ENCODE data around the gene IZUMO1. TPM values are rescaled to one million over a fixed set of nuclear protein-coding genes. Genes with fewer than 3 reads are reported as not detected.

Gene IZUMO1
- total and polyA plus RNA-seq, 9 of the 15 experiments (the other 6 are each of a cell fraction or from before 2014, with no cell fraction given) = 0.14 to 2.1 (median 0.73) TPM

DNA sequence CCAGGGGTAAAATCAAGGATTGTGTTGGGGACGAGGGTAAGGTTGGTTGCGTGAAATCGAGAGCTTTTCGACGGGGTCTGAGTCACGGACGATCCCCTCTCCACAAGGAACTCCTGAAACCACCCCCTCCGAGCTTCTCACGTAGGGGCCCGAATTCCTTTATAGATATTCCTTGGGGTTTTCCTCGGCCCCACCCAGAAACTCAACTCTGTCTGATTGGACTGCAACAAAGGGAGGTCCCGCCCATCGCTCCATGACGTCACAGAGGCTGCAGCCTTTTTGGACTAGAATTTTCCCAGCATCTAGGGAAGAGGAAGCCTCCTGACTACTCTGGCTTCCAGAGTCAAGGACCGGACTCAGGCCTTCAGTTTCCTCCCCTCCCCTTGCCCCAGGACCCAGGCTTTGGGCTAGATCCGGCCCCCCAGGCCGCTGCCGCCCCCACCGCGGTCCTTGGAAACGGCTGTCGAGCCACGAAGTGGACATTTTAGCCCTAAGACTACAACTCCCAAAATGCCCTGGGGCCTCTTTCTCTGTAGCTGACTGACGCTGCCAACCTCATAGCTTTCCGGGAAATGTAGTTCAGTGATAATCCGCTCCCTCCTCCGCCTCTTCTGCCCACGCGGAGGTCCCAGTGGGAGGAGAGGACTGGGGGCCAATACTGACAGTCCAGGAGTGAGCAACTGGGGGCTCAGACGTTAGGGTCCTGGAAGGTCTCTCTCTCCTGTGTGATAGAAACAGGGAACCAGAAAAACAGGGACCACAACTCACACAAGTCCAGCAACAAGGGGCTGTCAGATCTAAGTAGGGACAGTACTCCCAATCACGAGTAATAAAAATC lies at the start of gene IZUMO1 (continued):
- TF ChIP-seq, protein P1, sequence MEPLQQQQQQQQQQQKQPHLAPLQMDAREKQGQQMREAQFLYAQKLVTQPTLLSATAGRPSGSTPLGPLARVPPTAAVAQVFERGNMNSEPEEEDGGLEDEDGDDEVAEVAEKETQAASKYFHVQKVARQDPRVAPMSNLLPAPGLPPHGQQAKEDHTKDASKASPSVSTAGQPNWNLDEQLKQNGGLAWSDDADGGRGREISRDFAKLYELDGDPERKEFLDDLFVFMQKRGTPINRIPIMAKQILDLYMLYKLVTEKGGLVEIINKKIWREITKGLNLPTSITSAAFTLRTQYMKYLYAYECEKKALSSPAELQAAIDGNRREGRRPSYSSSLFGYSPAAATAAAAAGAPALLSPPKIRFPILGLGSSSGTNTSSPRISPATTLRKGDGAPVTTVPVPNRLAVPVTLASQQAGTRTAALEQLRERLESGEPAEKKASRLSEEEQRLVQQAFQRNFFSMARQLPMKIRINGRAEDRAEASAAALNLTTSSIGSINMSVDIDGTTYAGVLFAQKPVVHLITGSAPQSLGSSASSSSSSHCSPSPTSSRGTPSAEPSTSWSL (CRISPR knock-in tag; IDR thresholded peaks at IDR 0.05; ENCODE audit: borderline replicate concordance) = no peak
- no peak for TF ChIP-seq ZNF12 (CRISPR knock-in tag; IDR thresholded peaks at IDR 0.05)
- no peak for TF ChIP-seq PML (IDR thresholded peaks at IDR 0.05; ENCODE audit: low read length)
- peak; percentile 59; the same call in 1 of the 2 replicates for TF ChIP-seq ZNF584 (CRISPR knock-in tag; IDR thresholded peaks at IDR 0.05; ENCODE audit: low read depth)
- TF ChIP-seq XRCC5 (IDR thresholded peaks at IDR 0.05; ENCODE audit: low read depth, low read length) = peak; percentile 51; the same call in 1 of the 2 replicates
- no peak for TF ChIP-seq SLC30A9 (CRISPR knock-in tag; IDR thresholded peaks at IDR 0.05)
- TF ChIP-seq, protein P2, sequence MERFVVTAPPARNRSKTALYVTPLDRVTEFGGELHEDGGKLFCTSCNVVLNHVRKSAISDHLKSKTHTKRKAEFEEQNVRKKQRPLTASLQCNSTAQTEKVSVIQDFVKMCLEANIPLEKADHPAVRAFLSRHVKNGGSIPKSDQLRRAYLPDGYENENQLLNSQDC (CRISPR knock-in tag; IDR thresholded peaks at IDR 0.05) = no peak
- TF ChIP-seq PHF20 (IDR thresholded peaks at IDR 0.05; ENCODE audit: partially characterized antibody) = no peak
- TF ChIP-seq NCOA2 (IDR thresholded peaks at IDR 0.05; ENCODE audit: partially characterized antibody in 2 of 2) = no peak
- no peak for TF ChIP-seq ZNF586 (CRISPR knock-in tag; conservative IDR thresholded peaks at IDR 0.05)
- TF ChIP-seq GTF2A2 (tag; IDR thresholded peaks at IDR 0.05) = no peak
- TF ChIP-seq, protein P3, sequence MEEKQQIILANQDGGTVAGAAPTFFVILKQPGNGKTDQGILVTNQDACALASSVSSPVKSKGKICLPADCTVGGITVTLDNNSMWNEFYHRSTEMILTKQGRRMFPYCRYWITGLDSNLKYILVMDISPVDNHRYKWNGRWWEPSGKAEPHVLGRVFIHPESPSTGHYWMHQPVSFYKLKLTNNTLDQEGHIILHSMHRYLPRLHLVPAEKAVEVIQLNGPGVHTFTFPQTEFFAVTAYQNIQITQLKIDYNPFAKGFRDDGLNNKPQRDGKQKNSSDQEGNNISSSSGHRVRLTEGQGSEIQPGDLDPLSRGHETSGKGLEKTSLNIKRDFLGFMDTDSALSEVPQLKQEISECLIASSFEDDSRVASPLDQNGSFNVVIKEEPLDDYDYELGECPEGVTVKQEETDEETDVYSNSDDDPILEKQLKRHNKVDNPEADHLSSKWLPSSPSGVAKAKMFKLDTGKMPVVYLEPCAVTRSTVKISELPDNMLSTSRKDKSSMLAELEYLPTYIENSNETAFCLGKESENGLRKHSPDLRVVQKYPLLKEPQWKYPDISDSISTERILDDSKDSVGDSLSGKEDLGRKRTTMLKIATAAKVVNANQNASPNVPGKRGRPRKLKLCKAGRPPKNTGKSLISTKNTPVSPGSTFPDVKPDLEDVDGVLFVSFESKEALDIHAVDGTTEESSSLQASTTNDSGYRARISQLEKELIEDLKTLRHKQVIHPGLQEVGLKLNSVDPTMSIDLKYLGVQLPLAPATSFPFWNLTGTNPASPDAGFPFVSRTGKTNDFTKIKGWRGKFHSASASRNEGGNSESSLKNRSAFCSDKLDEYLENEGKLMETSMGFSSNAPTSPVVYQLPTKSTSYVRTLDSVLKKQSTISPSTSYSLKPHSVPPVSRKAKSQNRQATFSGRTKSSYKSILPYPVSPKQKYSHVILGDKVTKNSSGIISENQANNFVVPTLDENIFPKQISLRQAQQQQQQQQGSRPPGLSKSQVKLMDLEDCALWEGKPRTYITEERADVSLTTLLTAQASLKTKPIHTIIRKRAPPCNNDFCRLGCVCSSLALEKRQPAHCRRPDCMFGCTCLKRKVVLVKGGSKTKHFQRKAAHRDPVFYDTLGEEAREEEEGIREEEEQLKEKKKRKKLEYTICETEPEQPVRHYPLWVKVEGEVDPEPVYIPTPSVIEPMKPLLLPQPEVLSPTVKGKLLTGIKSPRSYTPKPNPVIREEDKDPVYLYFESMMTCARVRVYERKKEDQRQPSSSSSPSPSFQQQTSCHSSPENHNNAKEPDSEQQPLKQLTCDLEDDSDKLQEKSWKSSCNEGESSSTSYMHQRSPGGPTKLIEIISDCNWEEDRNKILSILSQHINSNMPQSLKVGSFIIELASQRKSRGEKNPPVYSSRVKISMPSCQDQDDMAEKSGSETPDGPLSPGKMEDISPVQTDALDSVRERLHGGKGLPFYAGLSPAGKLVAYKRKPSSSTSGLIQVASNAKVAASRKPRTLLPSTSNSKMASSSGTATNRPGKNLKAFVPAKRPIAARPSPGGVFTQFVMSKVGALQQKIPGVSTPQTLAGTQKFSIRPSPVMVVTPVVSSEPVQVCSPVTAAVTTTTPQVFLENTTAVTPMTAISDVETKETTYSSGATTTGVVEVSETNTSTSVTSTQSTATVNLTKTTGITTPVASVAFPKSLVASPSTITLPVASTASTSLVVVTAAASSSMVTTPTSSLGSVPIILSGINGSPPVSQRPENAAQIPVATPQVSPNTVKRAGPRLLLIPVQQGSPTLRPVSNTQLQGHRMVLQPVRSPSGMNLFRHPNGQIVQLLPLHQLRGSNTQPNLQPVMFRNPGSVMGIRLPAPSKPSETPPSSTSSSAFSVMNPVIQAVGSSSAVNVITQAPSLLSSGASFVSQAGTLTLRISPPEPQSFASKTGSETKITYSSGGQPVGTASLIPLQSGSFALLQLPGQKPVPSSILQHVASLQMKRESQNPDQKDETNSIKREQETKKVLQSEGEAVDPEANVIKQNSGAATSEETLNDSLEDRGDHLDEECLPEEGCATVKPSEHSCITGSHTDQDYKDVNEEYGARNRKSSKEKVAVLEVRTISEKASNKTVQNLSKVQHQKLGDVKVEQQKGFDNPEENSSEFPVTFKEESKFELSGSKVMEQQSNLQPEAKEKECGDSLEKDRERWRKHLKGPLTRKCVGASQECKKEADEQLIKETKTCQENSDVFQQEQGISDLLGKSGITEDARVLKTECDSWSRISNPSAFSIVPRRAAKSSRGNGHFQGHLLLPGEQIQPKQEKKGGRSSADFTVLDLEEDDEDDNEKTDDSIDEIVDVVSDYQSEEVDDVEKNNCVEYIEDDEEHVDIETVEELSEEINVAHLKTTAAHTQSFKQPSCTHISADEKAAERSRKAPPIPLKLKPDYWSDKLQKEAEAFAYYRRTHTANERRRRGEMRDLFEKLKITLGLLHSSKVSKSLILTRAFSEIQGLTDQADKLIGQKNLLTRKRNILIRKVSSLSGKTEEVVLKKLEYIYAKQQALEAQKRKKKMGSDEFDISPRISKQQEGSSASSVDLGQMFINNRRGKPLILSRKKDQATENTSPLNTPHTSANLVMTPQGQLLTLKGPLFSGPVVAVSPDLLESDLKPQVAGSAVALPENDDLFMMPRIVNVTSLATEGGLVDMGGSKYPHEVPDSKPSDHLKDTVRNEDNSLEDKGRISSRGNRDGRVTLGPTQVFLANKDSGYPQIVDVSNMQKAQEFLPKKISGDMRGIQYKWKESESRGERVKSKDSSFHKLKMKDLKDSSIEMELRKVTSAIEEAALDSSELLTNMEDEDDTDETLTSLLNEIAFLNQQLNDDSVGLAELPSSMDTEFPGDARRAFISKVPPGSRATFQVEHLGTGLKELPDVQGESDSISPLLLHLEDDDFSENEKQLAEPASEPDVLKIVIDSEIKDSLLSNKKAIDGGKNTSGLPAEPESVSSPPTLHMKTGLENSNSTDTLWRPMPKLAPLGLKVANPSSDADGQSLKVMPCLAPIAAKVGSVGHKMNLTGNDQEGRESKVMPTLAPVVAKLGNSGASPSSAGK (IDR thresholded peaks at IDR 0.05) = no peak
- peak; percentile 72 for TF ChIP-seq L3MBTL2 (IDR thresholded peaks at IDR 0.05)
- TF ChIP-seq ZFP1 (CRISPR knock-in tag; IDR thresholded peaks at IDR 0.05) = no peak
